GOT3 (cell line): ENCODE results near the gene SPATA9.

Experiments used
- DNase-seq: peaks from one replicate; lab custom pipeline; 2025; ENCODE audit warnings: mixed read lengths; lab: John Stamatoyannopoulos, UW

The SPATA9 gene

GRCh38 chr5:95682891-95683290 lies at the start of gene SPATA9:
SPATA9 (minus strand) TSS chr5:95682991; CDS start chr5:95682854, 137 bp downstream.
- no peak for DNase-seq

- no peak for DNase-seq
These were observed 49.1 kb upstream of the SPATA9 start for GRCh38 chr5:95731571-95732554.

- peak; percentile 54 for DNase-seq
These were observed 48.2 kb upstream of the SPATA9 start, which contains the start of gene RHOBTB3 for GRCh38 chr5:95730730-95731570. RHOBTB3 (plus strand) TSS chr5:95731336; CDS start chr5:95731683, 347 bp downstream.

- DNase-seq: no peak
These were observed 47.4 kb upstream of the SPATA9 start for GRCh38 chr5:95730011-95730700.

- no peak for DNase-seq
These were observed 46.6 kb upstream of the SPATA9 start for GRCh38 chr5:95729115-95730010.

GRCh38 chr5:95728494-95729114 lies 45.8 kb upstream of the SPATA9 start:
- no peak for DNase-seq

GRCh38 chr5:95727764-95728191 lies 45.0 kb upstream of the SPATA9 start:
- DNase-seq: no peak

GRCh38 chr5:95726811-95727763 lies 44.3 kb upstream of the SPATA9 start:
- no peak for DNase-seq

- no peak for DNase-seq
These were observed 43.4 kb upstream of the SPATA9 start for GRCh38 chr5:95725937-95726810.

- DNase-seq: no peak
These were observed 42.5 kb upstream of the SPATA9 start for GRCh38 chr5:95725071-95725820.

GRCh38 chr5:95723632-95724369 lies 41.0 kb upstream of the SPATA9 start:
- DNase-seq: no peak

- no peak for DNase-seq
These were observed 38.9 kb upstream of the SPATA9 start for GRCh38 chr5:95721582-95722295.

GRCh38 chr5:95720094-95720786 lies 37.4 kb upstream of the SPATA9 start:
- DNase-seq: no peak

GRCh38 chr5:95718738-95719137 lies 35.9 kb upstream of the SPATA9 start:
- no peak for DNase-seq

- no peak for DNase-seq
These were observed 35.4 kb upstream of the SPATA9 start for GRCh38 chr5:95718203-95718602.
